Thyroid gland (tissue), 4 donors: ENCODE measurements around the gene KAZALD1. TPM values are rescaled to one million over a fixed set of nuclear protein-coding genes. Genes with fewer than 3 reads are reported as not detected.
A peak's percentile ranks its signal among the peaks of the same experiment; 100 is the strongest.

Experiments
- DNase-seq, 2 donors: peaks; one replicate each; pipeline ENCODE4 v3.0.0-alpha.2; 2019
- H3K27ac ChIP-seq, 3 donors: fragments of 200-600 bp; sonication (generic); 1 replicate in 2 of 3; 2 replicates in 1 of 3; pipeline ENCODE4 v1.5.1; 2016 to 2019; ENCODE audit warnings: mild to moderate bottlenecking in 1 of 3, moderate library complexity in 1 of 3
- H3K27me3 ChIP-seq: fragments of 200-600 bp; sonication (generic); one replicate; pipeline ENCODE4 v1.5.1; 2019
- H3K36me3 ChIP-seq, 2 donors: fragments of 200-600 bp; sonication (generic); one replicate each; pipeline ENCODE4 v1.5.1; 2016 to 2019
- H3K4me1 ChIP-seq, 2 donors: fragments of 200-600 bp; sonication (generic); one replicate each; pipeline ENCODE4 v1.5.1; 2017 to 2019
- H3K4me3 ChIP-seq, 3 donors: fragments of 200-600 bp; sonication (generic); replicated peaks in 1 of 3; 1 replicate in 2 of 3; 2 replicates in 1 of 3; pipeline ENCODE4 v1.5.1; 2016; ENCODE audit warnings: mild to moderate bottlenecking in 1 of 3
- H3K9me3 ChIP-seq: fragments of 200-600 bp; sonication (generic); one replicate; pipeline ENCODE4 v1.5.1; 2017
- POLR2A ChIP-seq, 2 donors: fragments of 450-650 bp; IDR thresholded peaks; one replicate each; pipeline ENCODE4 v1.6.1; 2017; ENCODE audit warnings: antibody characterized with exemption in 2 of 2, mild to moderate bottlenecking in 2 of 2, moderate library complexity in 1 of 2
- WGBS, 2 donors: methylation state at CpG; one replicate each; pipeline ENCODE4 v1.1.5; 2017; 5-methylcytosine and 5-hydroxymethylcytosine counted together
- intact Hi-C: fragments of 100-400 bp; cut with DNase I; formaldehyde crosslinking; loops from one replicate; pipeline ENCODE4 v1.15.1; 2023
- total RNA-seq, 4 donors: library from RNA; depleted of rRNA; stranded (reverse); fragments of >200 nt; gene quantifications; one replicate each; pipeline ENCODE4 v1.2.3, GENCODE V29; 2016
- TF ChIP-seq, protein P1 (sequence below), 6 experiments: fragments of 200-600 bp in 3 of 6; fragments of 450-650 bp in 3 of 6; sonication (generic) in 3 of 6; IDR thresholded peaks; one replicate each; pipeline ENCODE4 v1.5.1; 2016 to 2019; ENCODE audit warnings: antibody characterized with exemption in 6 of 6, mild to moderate bottlenecking in 2 of 6, inconsistent platforms in 1 of 6, moderate library complexity in 1 of 6

Gene KAZALD1
- total RNA-seq, 4 donors from 2014 or later, result 3.1 to 9.9 (median 6.3) TPM

DNA sequence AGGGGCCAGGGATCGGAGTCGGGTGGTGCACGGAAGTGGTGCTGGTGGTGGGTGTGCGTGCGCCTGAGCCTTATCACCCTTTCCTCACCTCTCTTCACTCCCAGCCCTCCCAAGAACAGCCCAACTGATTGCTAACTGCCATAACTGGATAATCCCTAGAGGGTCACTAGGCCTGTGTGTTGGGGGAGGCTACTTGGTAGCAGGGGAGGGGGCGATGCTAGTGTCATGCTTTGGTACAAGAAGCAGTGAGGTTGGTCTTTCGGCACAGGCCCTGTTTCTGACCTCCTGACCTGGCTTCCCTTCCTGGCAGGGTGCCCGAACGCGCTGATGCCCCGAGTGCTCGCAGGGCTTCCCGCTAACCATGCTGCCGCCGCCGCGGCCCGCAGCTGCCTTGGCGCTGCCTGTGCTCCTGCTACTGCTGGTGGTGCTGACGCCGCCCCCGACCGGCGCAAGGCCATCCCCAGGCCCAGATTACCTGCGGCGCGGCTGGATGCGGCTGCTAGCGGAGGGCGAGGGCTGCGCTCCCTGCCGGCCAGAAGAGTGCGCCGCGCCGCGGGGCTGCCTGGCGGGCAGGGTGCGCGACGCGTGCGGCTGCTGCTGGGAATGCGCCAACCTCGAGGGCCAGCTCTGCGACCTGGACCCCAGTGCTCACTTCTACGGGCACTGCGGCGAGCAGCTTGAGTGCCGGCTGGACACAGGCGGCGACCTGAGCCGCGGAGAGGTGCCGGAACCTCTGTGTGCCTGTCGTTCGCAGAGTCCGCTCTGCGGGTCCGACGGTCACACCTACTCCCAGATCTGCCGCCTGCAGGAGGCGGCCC, 652 bp downstream of the KAZALD1 start:
- WGBS, 2 donors, result 31 to 37% methylated on average over 12 to 15 of the region's 63 CpGs
- Histone ChIP-seq H3K36me3 (no peaks in the 10 kb centered on the region), H3K4me3 (peak overlapping the region in 1 of 3 donors; percentile 93), H3K27ac (peak overlapping the region in 1 of 3 donors; percentile 100), H3K4me1 (peaks cover 39 to 51% of the 10 kb centered on the region in 2 donors), H3K27me3 (no peaks in the 10 kb centered on the region), H3K9me3 (no peaks in the 10 kb centered on the region)
- DNase-seq, result peak; percentile 56 to 57
- intact Hi-C loops, result no loop called here
- TF ChIP-seq POLR2A (IDR thresholded peaks at IDR 0.05), result no peak
- TF ChIP-seq, protein P1, sequence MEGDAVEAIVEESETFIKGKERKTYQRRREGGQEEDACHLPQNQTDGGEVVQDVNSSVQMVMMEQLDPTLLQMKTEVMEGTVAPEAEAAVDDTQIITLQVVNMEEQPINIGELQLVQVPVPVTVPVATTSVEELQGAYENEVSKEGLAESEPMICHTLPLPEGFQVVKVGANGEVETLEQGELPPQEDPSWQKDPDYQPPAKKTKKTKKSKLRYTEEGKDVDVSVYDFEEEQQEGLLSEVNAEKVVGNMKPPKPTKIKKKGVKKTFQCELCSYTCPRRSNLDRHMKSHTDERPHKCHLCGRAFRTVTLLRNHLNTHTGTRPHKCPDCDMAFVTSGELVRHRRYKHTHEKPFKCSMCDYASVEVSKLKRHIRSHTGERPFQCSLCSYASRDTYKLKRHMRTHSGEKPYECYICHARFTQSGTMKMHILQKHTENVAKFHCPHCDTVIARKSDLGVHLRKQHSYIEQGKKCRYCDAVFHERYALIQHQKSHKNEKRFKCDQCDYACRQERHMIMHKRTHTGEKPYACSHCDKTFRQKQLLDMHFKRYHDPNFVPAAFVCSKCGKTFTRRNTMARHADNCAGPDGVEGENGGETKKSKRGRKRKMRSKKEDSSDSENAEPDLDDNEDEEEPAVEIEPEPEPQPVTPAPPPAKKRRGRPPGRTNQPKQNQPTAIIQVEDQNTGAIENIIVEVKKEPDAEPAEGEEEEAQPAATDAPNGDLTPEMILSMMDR (IDR thresholded peaks at IDR 0.05), result peak in 5 of 6 experiments; percentile 17 to 64 (median 47)

DNA sequence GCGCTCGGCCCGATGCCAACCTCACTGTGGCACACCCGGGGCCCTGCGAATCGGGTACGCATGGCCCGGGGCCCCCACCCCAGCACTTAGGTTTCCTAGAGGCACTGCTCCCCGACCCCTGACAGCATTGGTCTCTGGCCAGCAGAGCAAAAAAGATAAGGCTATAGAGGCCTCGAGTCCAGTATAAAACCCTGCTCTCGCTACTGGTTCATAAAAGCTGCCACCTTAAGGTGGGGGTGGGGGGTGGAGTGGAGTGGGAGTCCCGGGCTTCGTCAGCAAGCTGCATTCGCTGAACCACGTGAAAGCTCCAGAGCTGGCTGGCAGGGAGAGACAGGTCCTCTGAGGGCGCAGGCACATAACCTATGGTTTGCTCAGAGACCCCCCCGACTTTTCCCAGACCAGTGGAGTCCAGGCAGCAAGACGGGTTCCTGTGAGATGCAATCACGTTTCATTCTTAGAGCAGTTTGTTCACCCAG, 1.3 kb downstream of the KAZALD1 start:
- WGBS, 2 donors, result 23 to 46% methylated on average over 4 to 10 of the region's 19 CpGs
- no peaks in the 10 kb centered on the region for H3K27me3 ChIP-seq
- no peaks in the 10 kb centered on the region for H3K9me3 ChIP-seq
- H3K4me1 ChIP-seq, result peaks cover 41 to 54% of the 10 kb centered on the region in 2 donors
- H3K4me3 ChIP-seq, result no peak overlapping the region
- H3K36me3 ChIP-seq, result no peaks in the 10 kb centered on the region
- TF ChIP-seq POLR2A (IDR thresholded peaks at IDR 0.05), result no peak
- TF ChIP-seq, protein P1 (IDR thresholded peaks at IDR 0.05), result no peak
- intact Hi-C loops, result no loop called here
- no peak for DNase-seq
- H3K27ac ChIP-seq, result no peak overlapping the region

DNA sequence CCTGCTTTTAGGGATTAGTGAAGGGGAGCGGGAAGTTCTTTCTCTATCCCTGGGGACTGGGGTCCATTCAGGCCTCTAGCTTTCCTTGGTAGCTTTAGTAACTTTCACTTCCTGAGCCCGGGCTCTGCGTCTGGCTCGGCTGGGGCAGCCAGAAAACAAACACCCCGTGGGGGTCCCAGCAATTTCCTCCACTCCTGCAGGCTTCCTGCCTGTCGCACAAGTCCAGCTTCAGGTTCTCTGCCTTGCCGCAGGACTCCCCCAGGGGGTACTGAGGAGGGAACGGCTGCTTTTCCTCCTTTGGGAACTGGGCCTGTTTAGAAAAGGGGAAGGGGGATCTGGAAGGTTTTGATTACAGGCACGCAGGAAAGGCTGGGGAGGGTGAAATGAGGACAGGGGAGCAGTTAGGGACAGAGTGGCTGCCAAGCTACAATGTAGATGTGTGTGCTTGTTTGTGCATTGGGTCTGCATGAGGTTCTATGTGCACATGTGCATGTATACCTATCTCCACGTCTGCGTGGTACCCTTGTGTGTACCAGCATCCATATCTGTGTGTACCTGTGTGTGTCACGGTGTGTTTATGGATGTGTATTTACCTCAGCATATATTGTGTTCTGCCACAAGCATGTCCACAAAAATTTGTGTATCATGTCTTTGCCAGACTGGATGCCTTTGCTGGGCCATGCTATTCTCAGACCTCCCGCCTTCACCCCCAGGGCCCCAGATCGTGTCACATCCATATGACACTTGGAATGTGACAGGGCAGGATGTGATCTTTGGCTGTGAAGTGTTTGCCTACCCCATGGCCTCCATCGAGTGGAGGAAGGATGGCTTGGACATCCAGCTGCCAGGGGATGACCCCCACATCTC, 2.0 kb downstream of the KAZALD1 start:
- DNase-seq, result no peak
- TF ChIP-seq, protein P1 (IDR thresholded peaks at IDR 0.05), result no peak
- TF ChIP-seq POLR2A (IDR thresholded peaks at IDR 0.05), result no peak
- no peaks in the 10 kb centered on the region for H3K36me3 ChIP-seq
- 55 to 62% methylated on average over 14 of the region's 15 CpGs for WGBS, 2 donors
- H3K4me3 ChIP-seq, result no peak overlapping the region
- H3K27me3 ChIP-seq, result no peaks in the 10 kb centered on the region
- no peak overlapping the region for H3K27ac ChIP-seq
- intact Hi-C loops, result no loop called here
- H3K9me3 ChIP-seq, result no peaks in the 10 kb centered on the region
- peaks cover 41 to 54% of the 10 kb centered on the region in 2 donors for H3K4me1 ChIP-seq

DNA sequence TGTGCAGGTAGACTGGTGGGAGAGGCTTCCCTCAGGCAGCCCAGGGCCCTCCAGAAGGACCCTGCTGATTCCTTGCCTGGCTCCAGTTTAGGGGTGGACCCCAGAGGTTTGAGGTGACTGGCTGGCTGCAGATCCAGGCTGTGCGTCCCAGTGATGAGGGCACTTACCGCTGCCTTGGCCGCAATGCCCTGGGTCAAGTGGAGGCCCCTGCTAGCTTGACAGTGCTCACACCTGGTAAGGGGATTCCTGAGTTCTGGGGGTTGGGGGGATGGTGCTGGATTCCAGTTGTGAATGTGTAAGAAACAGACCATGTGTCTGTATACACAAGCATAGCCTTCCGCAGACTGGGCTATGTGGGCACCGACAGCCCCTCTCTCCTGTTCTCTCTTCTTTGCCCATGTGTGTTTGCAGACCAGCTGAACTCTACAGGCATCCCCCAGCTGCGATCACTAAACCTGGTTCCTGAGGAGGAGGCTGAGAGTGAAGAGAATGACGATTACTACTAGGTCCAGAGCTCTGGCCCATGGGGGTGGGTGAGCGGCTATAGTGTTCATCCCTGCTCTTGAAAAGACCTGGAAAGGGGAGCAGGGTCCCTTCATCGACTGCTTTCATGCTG, 2.7 kb downstream of the KAZALD1 start:
- H3K4me1 ChIP-seq, result peaks cover 41 to 54% of the 10 kb centered on the region in 2 donors
- WGBS, 2 donors, result 75 to 81% methylated on average over 5 to 8 of the region's 9 CpGs
- intact Hi-C loops, result loop anchor here (5.0 kb wide), 1 partner anchor 32 kb away; the partner anchor contains the start of genes PDZD7 and SFXN3

More for the DNA sequence above, 2.7 kb downstream of the KAZALD1 start:
- Histone ChIP-seq H3K27me3 (no peaks in the 10 kb centered on the region), H3K27ac (no peak overlapping the region), H3K4me3 (no peak overlapping the region), H3K36me3 (no peaks in the 10 kb centered on the region), H3K9me3 (no peaks in the 10 kb centered on the region)
- TF ChIP-seq POLR2A (IDR thresholded peaks at IDR 0.05), result no peak
- TF ChIP-seq, protein P1 (IDR thresholded peaks at IDR 0.05), result no peak
- no peak for DNase-seq
